HFF-Myc (cell line): ENCODE measurements around the gene LMAN2.

Experiments
- DNase-seq: peaks from one replicate; pipeline ENCODE4 v3.0.0-alpha.2; 2011; ENCODE audit warnings: low read depth; ENCODE audit errors: extremely low read depth
- H3K4me3 ChIP-seq: replicated peaks from 2 replicates; pipeline ENCODE4 v1.5.1; 2011; ENCODE audit warnings: low read depth, mild to moderate bottlenecking, control low read depth, low read length
- TF ChIP-seq, protein P1 (sequence below): IDR thresholded peaks from 2 replicates; pipeline ENCODE4 v1.5.1; 2012; ENCODE audit warnings: mild to moderate bottlenecking, low read depth, low read length, control low read depth; ENCODE audit errors: missing control alignments

LMAN2 gene

DNA sequence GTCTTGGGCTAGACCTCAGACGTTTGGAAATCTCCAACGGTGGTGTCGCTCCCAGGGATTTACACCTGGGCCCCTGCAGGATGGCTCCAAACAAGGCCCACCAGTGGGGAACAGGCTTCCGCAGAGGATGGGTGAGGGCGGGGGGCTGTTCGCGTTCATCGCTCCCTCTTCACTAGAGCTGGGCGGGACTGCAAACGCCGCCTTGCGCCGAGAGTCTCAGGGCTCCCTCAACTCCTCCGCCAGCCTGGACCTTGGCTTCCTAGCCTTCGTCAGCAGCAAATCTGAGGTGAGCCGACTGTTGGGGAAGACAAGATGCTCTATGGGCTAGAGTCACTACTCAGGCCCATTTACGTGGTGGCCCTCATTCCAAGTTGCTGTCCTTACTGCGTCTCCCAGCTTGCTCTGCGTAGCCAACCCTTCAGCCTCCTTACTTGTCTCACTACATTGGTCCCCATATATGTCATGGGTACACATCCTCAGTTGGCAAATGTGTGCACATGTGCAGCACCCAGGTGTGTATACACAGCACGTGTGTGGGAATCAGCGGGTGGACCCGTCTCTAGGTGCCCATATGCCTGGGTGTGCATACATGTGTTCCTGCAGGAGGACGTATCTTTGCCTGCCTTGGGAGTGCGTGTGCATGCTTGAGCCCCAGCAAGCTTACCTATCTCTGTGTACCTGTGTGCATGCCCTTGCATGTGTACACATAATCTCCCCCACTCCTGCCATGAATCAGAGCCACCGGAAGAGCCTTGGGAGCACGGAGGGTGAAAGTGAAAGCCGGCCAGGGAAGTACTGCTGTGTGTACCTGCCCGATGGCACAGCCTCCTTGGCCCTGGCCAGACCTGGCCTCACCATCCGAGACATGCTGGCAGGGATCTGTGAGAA lies 16.8 kb upstream of the LMAN2 start:
- H3K4me3 ChIP-seq, result no peak overlapping the region
- TF ChIP-seq, protein P1, sequence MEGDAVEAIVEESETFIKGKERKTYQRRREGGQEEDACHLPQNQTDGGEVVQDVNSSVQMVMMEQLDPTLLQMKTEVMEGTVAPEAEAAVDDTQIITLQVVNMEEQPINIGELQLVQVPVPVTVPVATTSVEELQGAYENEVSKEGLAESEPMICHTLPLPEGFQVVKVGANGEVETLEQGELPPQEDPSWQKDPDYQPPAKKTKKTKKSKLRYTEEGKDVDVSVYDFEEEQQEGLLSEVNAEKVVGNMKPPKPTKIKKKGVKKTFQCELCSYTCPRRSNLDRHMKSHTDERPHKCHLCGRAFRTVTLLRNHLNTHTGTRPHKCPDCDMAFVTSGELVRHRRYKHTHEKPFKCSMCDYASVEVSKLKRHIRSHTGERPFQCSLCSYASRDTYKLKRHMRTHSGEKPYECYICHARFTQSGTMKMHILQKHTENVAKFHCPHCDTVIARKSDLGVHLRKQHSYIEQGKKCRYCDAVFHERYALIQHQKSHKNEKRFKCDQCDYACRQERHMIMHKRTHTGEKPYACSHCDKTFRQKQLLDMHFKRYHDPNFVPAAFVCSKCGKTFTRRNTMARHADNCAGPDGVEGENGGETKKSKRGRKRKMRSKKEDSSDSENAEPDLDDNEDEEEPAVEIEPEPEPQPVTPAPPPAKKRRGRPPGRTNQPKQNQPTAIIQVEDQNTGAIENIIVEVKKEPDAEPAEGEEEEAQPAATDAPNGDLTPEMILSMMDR, result no peak
- no peak for DNase-seq

- no peak for DNase-seq
- peak overlapping the region; percentile 31 for H3K4me3 ChIP-seq
- TF ChIP-seq, protein P1, result no peak
Measured at GRCh38 chr5:177367323-177367848, 15.9 kb upstream of the LMAN2 start.

GRCh38 chr5:177366528-177367322 lies 15.3 kb upstream of the LMAN2 start:
- peak overlapping the region; percentile 31 for H3K4me3 ChIP-seq
- peak; percentile 59 for DNase-seq
- TF ChIP-seq, protein P1, result no peak

DNA sequence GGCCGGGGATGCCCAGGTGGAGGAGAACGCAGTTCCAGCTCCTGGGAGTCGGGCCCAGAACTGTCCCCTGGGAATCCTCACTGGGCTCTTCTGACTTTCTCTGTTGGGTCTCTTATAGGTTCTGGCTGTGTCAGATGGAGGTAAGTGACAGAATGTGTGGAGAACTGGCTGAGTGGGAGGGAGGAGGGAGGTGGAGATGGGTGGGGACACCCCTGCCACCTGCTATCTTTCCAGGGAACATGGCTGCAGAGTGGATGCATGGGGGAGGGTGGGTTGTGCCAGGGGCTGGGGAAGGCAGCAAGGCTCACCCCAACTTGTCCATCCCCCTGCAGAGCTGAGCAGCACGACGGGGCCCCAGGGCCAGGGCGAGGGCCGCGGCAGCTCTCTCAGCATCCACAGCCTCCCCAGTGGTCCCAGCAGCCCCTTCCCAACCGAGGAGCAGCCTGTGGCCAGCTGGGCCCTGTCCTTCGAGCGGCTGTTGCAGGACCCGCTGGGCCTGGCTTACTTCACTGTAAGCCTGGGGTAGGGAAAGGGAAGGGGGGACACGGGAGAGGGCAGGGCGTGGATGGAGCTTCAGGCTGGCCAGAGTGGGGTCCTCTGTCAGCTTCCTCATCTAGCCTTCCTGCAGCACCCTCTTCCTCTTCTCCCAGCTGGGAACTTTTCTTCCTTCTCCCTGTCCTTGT lies 14.5 kb upstream of the LMAN2 start:
- DNase-seq, result no peak
- no peak overlapping the region for H3K4me3 ChIP-seq
- TF ChIP-seq, protein P1, result no peak

- DNase-seq, result no peak
- no peak overlapping the region for H3K4me3 ChIP-seq
- TF ChIP-seq, protein P1, result no peak
Measured at GRCh38 chr5:177364159-177364962, 12.9 kb upstream of the LMAN2 start.

DNA sequence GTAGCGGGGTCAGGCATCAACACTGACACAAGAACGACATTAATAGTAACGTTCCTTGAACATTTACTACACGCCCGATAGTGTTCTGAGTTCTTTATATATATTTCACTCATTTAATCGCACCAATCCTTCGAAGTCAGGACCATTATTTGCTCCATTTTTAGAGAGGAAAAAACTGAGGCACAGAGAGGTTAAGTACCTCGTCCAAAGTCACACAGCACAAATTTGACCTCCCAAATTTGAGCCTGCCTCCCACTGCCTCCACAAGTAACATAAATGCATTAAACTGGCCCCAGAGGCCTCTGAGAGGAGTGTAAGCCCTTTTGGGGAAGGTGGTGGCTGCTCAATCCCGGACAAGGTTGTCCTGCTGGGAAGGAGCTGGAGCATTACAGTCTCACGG lies 12.1 kb upstream of the LMAN2 start:
- TF ChIP-seq, protein P1, result no peak
- DNase-seq, result no peak
- H3K4me3 ChIP-seq, result peak overlapping the region; percentile 29
